Measurements from ENCODE around the gene ST7. TPM values are rescaled to one million over a fixed set of nuclear protein-coding genes. Genes with fewer than 3 reads are reported as not detected.

Gene ST7
- total and polyA plus RNA-seq, 2 of the 8 experiments (the other 6 are each of a cell fraction or from before 2014, with no cell fraction given) = 16.3 to 18.0 TPM

GRCh38 chr7:117134889-117135552 lies 181.7 kb downstream of the ST7 start (continued):
- TF ChIP-seq GABPA (IDR thresholded peaks at IDR 0.05; ENCODE audit: borderline replicate concordance, insufficient read depth, low read length) (no peak), HDAC2 (IDR thresholded peaks at IDR 0.05; ENCODE audit: borderline replicate concordance in 1 of 2, low read depth in 2 of 2, low read length in 2 of 2) (no peak), POLR2A (IDR thresholded peaks at IDR 0.05; ENCODE audit: control extremely low read depth in 1 of 2, low read depth in 2 of 2, low read length in 2 of 2) (no peak), CBX8 (IDR thresholded peaks at IDR 0.05; ENCODE audit: borderline replicate concordance, low read depth, low read length) (no peak), RNF2 (IDR thresholded peaks at IDR 0.05; ENCODE audit: borderline replicate concordance, low read depth, low read length, missing control alignments, poor library complexity, severe bottlenecking) (no peak), GTF2F1 (IDR thresholded peaks at IDR 0.05; ENCODE audit: borderline replicate concordance, low read depth, low read length) (no peak)
- TF ChIP-seq, protein P1, sequence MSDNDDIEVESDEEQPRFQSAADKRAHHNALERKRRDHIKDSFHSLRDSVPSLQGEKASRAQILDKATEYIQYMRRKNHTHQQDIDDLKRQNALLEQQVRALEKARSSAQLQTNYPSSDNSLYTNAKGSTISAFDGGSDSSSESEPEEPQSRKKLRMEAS (IDR thresholded peaks at IDR 0.05) = no peak

Measured in H1 (cell line).